Small intestine (tissue), 7 donors: ENCODE data around the gene GYPC. TPM values are rescaled to one million over a fixed set of nuclear protein-coding genes. Genes with fewer than 3 reads are reported as not detected.

Experiments used
- DNase-seq, 2 donors: peaks; one replicate each; pipeline versions ENCODE4 v3.0.0 to v3.0.0-alpha.2; 2013
- FAIRE-seq: peaks from 2 replicates; lab custom pipeline; 2012; peaks lifted over from hg19 to GRCh38; lab: Jason Lieb, UNC
- H3K27ac ChIP-seq, 3 donors: one replicate each; pipeline ENCODE4 v1.5.1; 2013; ENCODE audit warnings: low read length in 2 of 3, mild to moderate bottlenecking in 2 of 3, control low read depth in 1 of 3, inconsistent platforms in 1 of 3, low read depth in 1 of 3, moderate library complexity in 1 of 3
- H3K27me3 ChIP-seq, 3 donors: one replicate each; pipeline ENCODE4 v1.6.1; 2013; ENCODE audit warnings: low read length in 3 of 3, inconsistent platforms in 1 of 3; ENCODE audit not compliant: control insufficient read depth in 3 of 3, insufficient read depth in 3 of 3
- H3K36me3 ChIP-seq, 3 donors: one replicate each; pipeline ENCODE4 v1.6.1; 2013; ENCODE audit warnings: low read length in 3 of 3, inconsistent platforms in 1 of 3, low read depth in 1 of 3, mild to moderate bottlenecking in 1 of 3, moderate library complexity in 1 of 3; ENCODE audit not compliant: control insufficient read depth in 3 of 3, insufficient read depth in 2 of 3
- H3K4me1 ChIP-seq, 3 donors: one replicate each; pipeline ENCODE4 v1.6.1; 2013; ENCODE audit warnings: low read length in 2 of 3, inconsistent platforms in 1 of 3, low read depth in 1 of 3, mild to moderate bottlenecking in 1 of 3, moderate library complexity in 1 of 3; ENCODE audit not compliant: control insufficient read depth in 3 of 3, insufficient read depth in 2 of 3
- H3K4me3 ChIP-seq, 3 donors: one replicate each; pipeline ENCODE4 v1.5.1; 2013; ENCODE audit warnings: low read length in 3 of 3, control low read depth in 1 of 3, inconsistent platforms in 1 of 3, low read depth in 1 of 3, mild to moderate bottlenecking in 1 of 3, moderate library complexity in 1 of 3
- H3K9me3 ChIP-seq, 2 donors: one replicate each; pipeline ENCODE4 v1.6.1; 2013; ENCODE audit warnings: low read depth in 1 of 2, low read length in 1 of 2; ENCODE audit not compliant: control insufficient read depth in 2 of 2, insufficient read depth in 1 of 2
- WGBS, 3 donors: extraction: QIAGEN DNeasy Blood & Tissue Kit; methylation state at CpG; one replicate each; pipeline ENCODE4 v1.1.7; 2013; 5-methylcytosine and 5-hydroxymethylcytosine counted together
- polyA plus RNA-seq, 4 donors: library from polyadenylated mRNA; stranded (reverse) in 3 of 4; unstranded in 1 of 4; fragments of 200-250 nt in 3 of 4; fragments of 120-200 nt in 1 of 4; gene quantifications; one replicate each; pipeline versions ENCODE4 v1.2.1 to v1.2.3, GENCODE V29; 2013
- donor health status: healthy with polysubstance abuse.
- donor health status: control.
- donor health status: control.
- donor health status: Bipolar disorder and iron deficiency.
- donor health status: healthy.

The GYPC gene
- polyA plus RNA-seq, 4 donors, result 4.5 to 50.5 (median 29.2) TPM

- Histone ChIP-seq H3K9me3 (no peaks in the 10 kb centered on the region), H3K27ac (no peak overlapping the region), H3K4me1 (no peaks in the 10 kb centered on the region), H3K4me3 (no peak overlapping the region), H3K36me3 (no peaks in the 10 kb centered on the region), H3K27me3 (no peaks in the 10 kb centered on the region)
- no peak for FAIRE-seq
- no peak for DNase-seq
- 76 to 86% (median 79%) methylated on average over 4 of the region's 4 CpGs for WGBS, 3 donors
Observed at GRCh38 chr2:126729896-126730295, 73.9 kb downstream of the GYPC start.

- no peaks in the 10 kb centered on the region for H3K36me3 ChIP-seq
- no peaks in the 10 kb centered on the region for H3K4me1 ChIP-seq
- DNase-seq (no peak), FAIRE-seq (no peak)
- no peaks in the 10 kb centered on the region for H3K9me3 ChIP-seq
- no peak overlapping the region for H3K27ac ChIP-seq
- H3K4me3 ChIP-seq, result no peak overlapping the region
- 65 to 77% (median 77%) methylated on average over 5 of the region's 5 CpGs for WGBS, 3 donors
- H3K27me3 ChIP-seq, result no peaks in the 10 kb centered on the region
Observed at GRCh38 chr2:126730655-126731054, 74.7 kb downstream of the GYPC start.

GRCh38 chr2:126731353-126731752 lies 75.4 kb downstream of the GYPC start:
- Histone ChIP-seq H3K9me3 (no peaks in the 10 kb centered on the region), H3K36me3 (no peaks in the 10 kb centered on the region), H3K27ac (no peak overlapping the region), H3K27me3 (no peaks in the 10 kb centered on the region), H3K4me3 (no peak overlapping the region), H3K4me1 (no peaks in the 10 kb centered on the region)
- 86 to 90% (median 89%) methylated on average over 5 of the region's 5 CpGs for WGBS, 3 donors
- DNase-seq (no peak), FAIRE-seq (no peak)

GRCh38 chr2:126732682-126733245 lies 76.8 kb downstream of the GYPC start:
- DNase-seq, result no peak
- H3K9me3 ChIP-seq, result no peaks in the 10 kb centered on the region
- H3K4me1 ChIP-seq, result no peaks in the 10 kb centered on the region
- no peaks in the 10 kb centered on the region for H3K36me3 ChIP-seq
- H3K4me3 ChIP-seq, result no peak overlapping the region
- 79 to 84% (median 81%) methylated on average over 7 of the region's 7 CpGs for WGBS, 3 donors
- no peak for FAIRE-seq
- H3K27me3 ChIP-seq, result no peaks in the 10 kb centered on the region
- H3K27ac ChIP-seq, result no peak overlapping the region

GRCh38 chr2:126733795-126734194 lies 77.8 kb downstream of the GYPC start:
- Histone ChIP-seq H3K36me3 (no peaks in the 10 kb centered on the region), H3K27me3 (no peaks in the 10 kb centered on the region), H3K27ac (no peak overlapping the region), H3K9me3 (no peaks in the 10 kb centered on the region), H3K4me1 (no peaks in the 10 kb centered on the region), H3K4me3 (no peak overlapping the region)
- 81 to 95% (median 88%) methylated on average over 1 of the region's 1 CpG for WGBS, 3 donors
- FAIRE-seq, result no peak
- DNase-seq, result no peak

- Histone ChIP-seq H3K4me1 (no peaks in the 10 kb centered on the region), H3K4me3 (no peak overlapping the region), H3K36me3 (no peaks in the 10 kb centered on the region), H3K9me3 (no peaks in the 10 kb centered on the region), H3K27ac (no peak overlapping the region), H3K27me3 (no peaks in the 10 kb centered on the region)
- WGBS, 3 donors, result 48 to 62% (median 58%) methylated on average over 8 of the region's 8 CpGs
- DNase-seq (peak; percentile 55 to 72), FAIRE-seq (no peak)
Observed at GRCh38 chr2:126736133-126736874, 80.3 kb downstream of the GYPC start.

- Histone ChIP-seq H3K27me3 (no peaks in the 10 kb centered on the region), H3K36me3 (no peaks in the 10 kb centered on the region), H3K4me3 (no peak overlapping the region), H3K4me1 (no peaks in the 10 kb centered on the region), H3K9me3 (peaks cover 0 to 5% of the 10 kb centered on the region in 2 donors), H3K27ac (no peak overlapping the region)
- WGBS, 3 donors, result 93 to 97% (median 96%) methylated on average over 1 of the region's 1 CpG
- FAIRE-seq (no peak), DNase-seq (no peak)
Observed at GRCh38 chr2:126739141-126739540, 83.2 kb downstream of the GYPC start.

- no peaks in the 10 kb centered on the region for H3K4me1 ChIP-seq
- FAIRE-seq (no peak), DNase-seq (no peak)
- no peaks in the 10 kb centered on the region for H3K36me3 ChIP-seq
- H3K9me3 ChIP-seq, result peaks cover 0 to 5% of the 10 kb centered on the region in 2 donors
- H3K4me3 ChIP-seq, result no peak overlapping the region
- WGBS, 3 donors, result 87 to 99% (median 90%) methylated on average over 3 of the region's 3 CpGs
- no peaks in the 10 kb centered on the region for H3K27me3 ChIP-seq
- H3K27ac ChIP-seq, result no peak overlapping the region
Observed at GRCh38 chr2:126744640-126745039, 88.7 kb downstream of the GYPC start.
